ENCODE data around the gene MACROD2. TPM values are rescaled to one million over a fixed set of nuclear protein-coding genes. Genes with fewer than 3 reads are reported as not detected.

Gene MACROD2
- total RNA-seq, 1 donor from 2014 or later = 2.5 TPM

DNA sequence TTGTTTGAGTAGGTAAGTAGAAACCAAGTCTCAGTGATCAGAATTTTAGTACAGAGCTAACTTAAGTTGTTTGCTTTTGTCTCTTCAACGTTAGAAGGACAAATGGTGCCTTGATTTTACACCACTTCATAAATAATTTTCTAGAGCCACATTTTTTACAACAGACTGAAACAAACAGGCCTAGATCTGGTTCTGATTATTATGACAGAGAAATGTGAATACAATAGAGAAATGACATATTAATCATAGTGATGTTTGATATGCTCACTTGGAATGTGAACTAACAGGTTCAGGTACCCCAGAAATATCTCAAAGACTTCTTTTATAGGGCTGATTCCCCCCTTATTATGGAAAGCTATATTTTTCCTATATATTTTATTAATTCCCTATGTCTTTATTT is 1817.4 kb downstream of the MACROD2 start:
- no peak for DNase-seq (ENCODE audit: extremely low spot score, unreplicated experiment)
- Mint-ChIP-seq H3K4me3 (ENCODE audit: unreplicated experiment) (no peak overlapping the region), H3K27me3 (ENCODE audit: unreplicated experiment) (no peaks in the 10 kb centered on the region), H3K4me1 (ENCODE audit: unreplicated experiment) (no peaks in the 10 kb centered on the region), H3K9me3 (ENCODE audit: unreplicated experiment) (no peaks in the 10 kb centered on the region), H3K27ac (ENCODE audit: unreplicated experiment) (no peak overlapping the region), H3K36me3 (ENCODE audit: unreplicated experiment) (no peaks in the 10 kb centered on the region)
- TF ChIP-seq CTCF (IDR thresholded peaks at IDR 0.05) = no peak

DNA sequence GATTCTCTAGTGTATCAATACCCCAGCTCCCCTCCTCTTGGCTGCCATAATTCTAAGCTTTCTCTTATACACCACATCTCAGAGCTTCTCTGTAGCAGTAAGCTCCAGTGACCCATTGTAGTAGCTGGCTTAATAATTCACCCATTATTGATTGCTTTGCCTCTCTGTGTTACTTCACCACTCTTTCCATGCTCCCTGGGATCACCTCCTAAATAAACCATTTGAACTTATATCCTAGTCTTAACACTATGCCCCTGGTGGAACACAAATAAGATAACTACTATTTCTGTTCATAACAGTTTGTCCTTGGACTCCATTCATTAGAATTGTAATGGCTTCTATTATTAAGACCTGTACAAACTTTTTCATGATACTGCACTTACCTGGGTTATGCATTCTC is 1819.0 kb downstream of the MACROD2 start:
- no peak overlapping the region for H3K4me3 Mint-ChIP-seq (ENCODE audit: unreplicated experiment)
- DNase-seq (ENCODE audit: extremely low spot score, unreplicated experiment) = no peak
- no peaks in the 10 kb centered on the region for H3K4me1 Mint-ChIP-seq (ENCODE audit: unreplicated experiment)
- no peaks in the 10 kb centered on the region for H3K27me3 Mint-ChIP-seq (ENCODE audit: unreplicated experiment)
- TF ChIP-seq CTCF (IDR thresholded peaks at IDR 0.05) = no peak
- no peak overlapping the region for H3K27ac Mint-ChIP-seq (ENCODE audit: unreplicated experiment)
- no peaks in the 10 kb centered on the region for H3K36me3 Mint-ChIP-seq (ENCODE audit: unreplicated experiment)
- H3K9me3 Mint-ChIP-seq (ENCODE audit: unreplicated experiment) = no peaks in the 10 kb centered on the region

DNA sequence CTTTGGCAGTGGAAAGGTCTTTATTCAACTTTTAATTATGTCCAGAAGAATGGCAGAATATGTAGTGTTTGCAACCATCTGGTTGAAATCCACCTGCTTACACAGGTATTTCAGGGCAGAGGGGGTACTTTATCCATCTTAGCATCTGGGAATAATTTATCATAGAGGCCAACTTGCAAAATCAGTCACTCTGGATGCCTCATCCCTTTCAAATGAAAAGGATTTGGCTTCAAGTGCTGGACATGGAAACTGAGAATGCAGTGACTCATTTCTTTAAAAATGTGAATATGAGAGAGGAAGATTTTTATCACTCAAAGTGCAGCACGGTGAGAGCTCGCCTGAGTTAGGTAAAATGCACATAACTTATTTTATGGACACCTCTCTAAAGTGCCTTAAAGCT is 1819.6 kb downstream of the MACROD2 start:
- TF ChIP-seq CTCF (IDR thresholded peaks at IDR 0.05) = no peak
- DNase-seq (ENCODE audit: extremely low spot score, unreplicated experiment) = no peak
- no peaks in the 10 kb centered on the region for H3K9me3 Mint-ChIP-seq (ENCODE audit: unreplicated experiment)
- no peaks in the 10 kb centered on the region for H3K4me1 Mint-ChIP-seq (ENCODE audit: unreplicated experiment)
- H3K36me3 Mint-ChIP-seq (ENCODE audit: unreplicated experiment) = no peaks in the 10 kb centered on the region
- no peak overlapping the region for H3K27ac Mint-ChIP-seq (ENCODE audit: unreplicated experiment)
- H3K4me3 Mint-ChIP-seq (ENCODE audit: unreplicated experiment) = no peak overlapping the region
- no peaks in the 10 kb centered on the region for H3K27me3 Mint-ChIP-seq (ENCODE audit: unreplicated experiment)

- Mint-ChIP-seq H3K9me3 (ENCODE audit: unreplicated experiment) (no peaks in the 10 kb centered on the region), H3K4me1 (ENCODE audit: unreplicated experiment) (no peaks in the 10 kb centered on the region), H3K27me3 (ENCODE audit: unreplicated experiment) (no peaks in the 10 kb centered on the region), H3K4me3 (ENCODE audit: unreplicated experiment) (no peak overlapping the region), H3K36me3 (ENCODE audit: unreplicated experiment) (no peaks in the 10 kb centered on the region), H3K27ac (ENCODE audit: unreplicated experiment) (no peak overlapping the region)
- no peak for DNase-seq (ENCODE audit: extremely low spot score, unreplicated experiment)
- no peak for TF ChIP-seq CTCF (IDR thresholded peaks at IDR 0.05)
These were observed 1822.0 kb downstream of the MACROD2 start for GRCh38 chr20:15817351-15817750.

- Mint-ChIP-seq H3K36me3 (ENCODE audit: unreplicated experiment) (no peaks in the 10 kb centered on the region), H3K27ac (ENCODE audit: unreplicated experiment) (no peak overlapping the region), H3K27me3 (ENCODE audit: unreplicated experiment) (no peaks in the 10 kb centered on the region)
These were observed 1823.3 kb downstream of the MACROD2 start for GRCh38 chr20:15818651-15819071.

More at GRCh38 chr20:15818651-15819071, 1823.3 kb downstream of the MACROD2 start:
- DNase-seq (ENCODE audit: extremely low spot score, unreplicated experiment) = no peak
- no peaks in the 10 kb centered on the region for H3K4me1 Mint-ChIP-seq (ENCODE audit: unreplicated experiment)
- H3K4me3 Mint-ChIP-seq (ENCODE audit: unreplicated experiment) = no peak overlapping the region
- TF ChIP-seq CTCF (IDR thresholded peaks at IDR 0.05) = no peak
- no peaks in the 10 kb centered on the region for H3K9me3 Mint-ChIP-seq (ENCODE audit: unreplicated experiment)

Data from osteocyte (in vitro differentiated cells).